22Rv1 (cell line): ENCODE measurements around the gene FPGS.

ENCODE experiments used
- H3K27ac ChIP-seq: fragments of 450-650 bp; 2 replicates; pipeline ENCODE4 v1.5.1; 2017
- CTCF ChIP-seq: fragments of 450-650 bp; IDR thresholded peaks from 2 replicates; pipeline ENCODE4 v1.5.1; 2017; ENCODE audit warnings: mild to moderate bottlenecking
- ZFX ChIP-seq: fragments of 450-650 bp; IDR thresholded peaks from 2 replicates; pipeline ENCODE4 v1.6.1; 2017; ENCODE audit warnings: antibody characterized with exemption, borderline replicate concordance

The FPGS gene

GRCh38 chr9:127772603-127773002, 30.1 kb upstream of the FPGS start:
- H3K27ac ChIP-seq = no peak overlapping the region
- no peak for TF ChIP-seq CTCF
- no peak for TF ChIP-seq ZFX

- H3K27ac ChIP-seq = no peak overlapping the region
- TF ChIP-seq ZFX = no peak
- TF ChIP-seq CTCF = no peak
Observed at GRCh38 chr9:127773272-127773671, 29.4 kb upstream of the FPGS start.

GRCh38 chr9:127773981-127774380, 28.7 kb upstream of the FPGS start:
- no peak overlapping the region for H3K27ac ChIP-seq
- TF ChIP-seq CTCF (no peak), ZFX (no peak)

- no peak overlapping the region for H3K27ac ChIP-seq
- TF ChIP-seq ZFX (no peak), CTCF (no peak)
Observed at GRCh38 chr9:127776195-127776923, 26.3 kb upstream of the FPGS start.

GRCh38 chr9:127776924-127777289, 25.8 kb upstream of the FPGS start:
- TF ChIP-seq ZFX (no peak), CTCF (no peak)

GRCh38 chr9:127777368-127777980, 25.2 kb upstream of the FPGS start:
- TF ChIP-seq ZFX (no peak), CTCF (no peak)
- H3K27ac ChIP-seq = no peak overlapping the region

More at GRCh38 chr9:127776924-127777289, 25.8 kb upstream of the FPGS start:
- no peak overlapping the region for H3K27ac ChIP-seq
